Naive thymus-derived CD8-positive, alpha-beta T cell (primary cell): Measurements from ENCODE around the gene GDPD2. TPM values are rescaled to one million over a fixed set of nuclear protein-coding genes. Genes with fewer than 3 reads are reported as not detected.
"Not testable (repeated sequence)": the region's sequence is repeated elsewhere in the genome, so short reads cannot be mapped to it uniquely, and the experiment has no call there.

Source experiments
- ATAC-seq, 2 donors: fragments of 150-1000 bp; cut with Tn5 transposase in 1 of 2; sonication (Bioruptor Pico), chemical (Tn5 transposase) in 1 of 2; 1 replicate in 1 of 2; 2 replicates in 1 of 2; pipeline ENCODE4 v1.10.0; 2021; ENCODE audit warnings: mild to moderate bottlenecking in 2 of 2, moderate library complexity in 2 of 2
- POLR2A ChIA-PET: fragments of 350-600 bp; sonication (Branson Sonifier 250); formaldehyde crosslinking; loops from one replicate; lab custom pipeline; 2021; ENCODE audit warnings: antibody characterized with exemption; lab: Charles Lee
- DNase-seq, 10 donors: peaks; one replicate each; pipeline versions ENCODE4 v3.0.0 to v3.0.0-alpha.2; 2020 to 2022
- H3K27ac Mint-ChIP-seq, 10 donors: one replicate each; pipeline ENCODE4 v1.8.0; 2020 to 2022; ENCODE audit warnings: mild to moderate bottlenecking in 10 of 10, mixed read lengths in 10 of 10, moderate library complexity in 4 of 10, inconsistent platforms in 1 of 10
- H3K27me3 Mint-ChIP-seq, 5 donors: one replicate each; pipeline ENCODE4 v1.8.0; 2021 to 2022; ENCODE audit warnings: mixed read lengths in 5 of 5
- H3K36me3 Mint-ChIP-seq, 3 donors: one replicate each; pipeline ENCODE4 v1.8.0; 2020 to 2022; ENCODE audit warnings: mixed read lengths in 3 of 3, mild to moderate bottlenecking in 2 of 3, inconsistent platforms in 1 of 3
- H3K4me1 Mint-ChIP-seq, 4 donors: one replicate each; pipeline ENCODE4 v1.8.0; 2021 to 2022; ENCODE audit warnings: mixed read lengths in 4 of 4
- H3K4me3 Mint-ChIP-seq, 10 donors: one replicate each; pipeline ENCODE4 v1.8.0; 2020 to 2022; ENCODE audit warnings: mild to moderate bottlenecking in 10 of 10, mixed read lengths in 10 of 10, moderate library complexity in 6 of 10, inconsistent platforms in 1 of 10
- H3K9me3 Mint-ChIP-seq, 9 donors: one replicate each; pipeline ENCODE4 v1.8.0; 2020 to 2022; ENCODE audit warnings: mixed read lengths in 9 of 9, mild to moderate bottlenecking in 3 of 9, inconsistent platforms in 1 of 9, moderate library complexity in 1 of 9
- polyA plus RNA-seq, 3 donors: library from polyadenylated mRNA; unstranded; fragments of 300-500 nt; fragmentation: Illumina TruSeq; gene quantifications; one replicate each; pipeline ENCODE4 v1.2.3, GENCODE V29; 2021
- total RNA-seq, 8 experiments: library from RNA in 2 of 8; stranded (reverse) in 2 of 8; gene quantifications; one replicate each; pipeline ENCODE4 v1.2.3 and lab custom pipeline; 2021 to 2026

GDPD2 gene, protein sequence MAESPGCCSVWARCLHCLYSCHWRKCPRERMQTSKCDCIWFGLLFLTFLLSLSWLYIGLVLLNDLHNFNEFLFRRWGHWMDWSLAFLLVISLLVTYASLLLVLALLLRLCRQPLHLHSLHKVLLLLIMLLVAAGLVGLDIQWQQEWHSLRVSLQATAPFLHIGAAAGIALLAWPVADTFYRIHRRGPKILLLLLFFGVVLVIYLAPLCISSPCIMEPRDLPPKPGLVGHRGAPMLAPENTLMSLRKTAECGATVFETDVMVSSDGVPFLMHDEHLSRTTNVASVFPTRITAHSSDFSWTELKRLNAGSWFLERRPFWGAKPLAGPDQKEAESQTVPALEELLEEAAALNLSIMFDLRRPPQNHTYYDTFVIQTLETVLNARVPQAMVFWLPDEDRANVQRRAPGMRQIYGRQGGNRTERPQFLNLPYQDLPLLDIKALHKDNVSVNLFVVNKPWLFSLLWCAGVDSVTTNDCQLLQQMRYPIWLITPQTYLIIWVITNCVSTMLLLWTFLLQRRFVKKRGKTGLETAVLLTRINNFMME
- total RNA-seq = not detected
- not detected for polyA plus RNA-seq
- total RNA-seq (lab: John Stamatoyannopoulos, UW) = 0 to 0.08 (median 0) reads per million in 6 experiments

DNA sequence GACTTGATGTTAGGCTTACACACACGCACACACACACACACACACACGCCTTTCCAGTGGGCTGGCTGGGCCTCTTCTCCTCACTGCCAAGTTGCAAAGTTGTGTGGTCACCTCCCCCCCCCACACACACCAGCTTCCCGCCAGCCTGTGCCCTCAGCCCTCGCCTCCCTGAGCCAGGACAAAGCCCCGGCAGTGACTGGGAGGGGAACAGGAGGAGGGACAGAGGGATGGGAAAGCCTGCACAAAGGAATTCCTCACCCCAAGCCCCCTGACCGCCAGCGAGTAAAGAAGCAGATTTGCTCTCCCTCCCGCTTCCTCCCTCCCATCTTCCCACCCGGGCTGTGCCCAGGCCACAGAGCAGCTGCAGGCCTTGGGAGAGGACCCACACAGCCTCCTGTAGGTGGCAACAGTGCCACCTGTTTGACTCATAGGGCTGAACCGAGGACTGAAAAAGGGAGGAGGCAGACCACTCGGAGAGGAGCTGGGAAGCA lies at the start of gene GDPD2:
Gene GDPD2, plus strand, starts transcription at position 464 of the 491 bp plus-strand sequence. CDS start 1,671 bp downstream, outside the sequence.
- ATAC-seq (peak in 1 of 2 donors; percentile 30), DNase-seq (no peak)
- H3K27me3 Mint-ChIP-seq = peaks cover 0 to 7% (median 4%) of the 10 kb centered on the region in 5 donors
- H3K27ac Mint-ChIP-seq = peak within 1 kb of the TSS in 1 of 10 donors; percentile 40
- H3K9me3 Mint-ChIP-seq = peaks cover 0 to 4% (median 0%) of the 10 kb centered on the region in 9 donors
- H3K4me1 Mint-ChIP-seq = no peaks in the 10 kb centered on the region
- POLR2A ChIA-PET = interaction anchor here (0.6 kb wide), 1 partner anchor 99 kb away, joined by 3 read pairs; no protein-coding TSS in a partner anchor
- H3K4me3 Mint-ChIP-seq = no peak within 1 kb of the TSS
- H3K36me3 Mint-ChIP-seq = no peaks in the 10 kb centered on the region

DNA sequence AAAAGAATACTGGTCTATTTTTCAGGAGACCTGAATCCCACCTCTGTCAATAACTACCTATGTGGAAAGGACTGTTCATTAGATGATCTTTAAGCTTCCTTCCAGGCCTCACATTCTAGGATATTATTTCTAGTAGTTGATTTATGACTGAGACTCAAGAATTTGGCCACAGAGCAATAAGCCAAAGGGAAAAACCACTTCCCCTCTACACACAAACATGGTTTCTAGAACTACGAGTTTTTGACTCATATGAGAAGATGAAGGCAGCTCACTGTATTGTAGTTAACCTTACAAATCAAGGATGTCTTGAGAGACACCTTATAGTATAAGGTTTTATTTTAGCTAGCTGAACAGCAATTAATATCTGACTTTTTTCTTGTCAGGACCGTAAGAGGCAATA lies 36.9 kb upstream of the GDPD2 start:
- Mint-ChIP-seq H3K4me1 (peaks cover 0 to 1% (median 0%) of the 10 kb centered on the region in 4 donors), H3K9me3 (no peaks in the 10 kb centered on the region), H3K27me3 (no peaks in the 10 kb centered on the region), H3K36me3 (no peaks in the 10 kb centered on the region), H3K4me3 (no peak overlapping the region), H3K27ac (no peak overlapping the region)
- POLR2A ChIA-PET = interaction anchor here (0.6 kb wide), 1 partner anchor 10 kb away, joined by 3 read pairs; no protein-coding TSS in a partner anchor
- no peak for DNase-seq
- ATAC-seq = no peak

- ATAC-seq = peak; percentile 95 to 97
- POLR2A ChIA-PET = interaction anchor here (0.7 to 1.6 kb wide), 2 partner anchors 30 to 34 kb away, joined by 3 to 5 read pairs; no protein-coding TSS in a partner anchor
Measured at GRCh38 chrX:70398899-70399298, 24.2 kb upstream of the GDPD2 start.

DNA sequence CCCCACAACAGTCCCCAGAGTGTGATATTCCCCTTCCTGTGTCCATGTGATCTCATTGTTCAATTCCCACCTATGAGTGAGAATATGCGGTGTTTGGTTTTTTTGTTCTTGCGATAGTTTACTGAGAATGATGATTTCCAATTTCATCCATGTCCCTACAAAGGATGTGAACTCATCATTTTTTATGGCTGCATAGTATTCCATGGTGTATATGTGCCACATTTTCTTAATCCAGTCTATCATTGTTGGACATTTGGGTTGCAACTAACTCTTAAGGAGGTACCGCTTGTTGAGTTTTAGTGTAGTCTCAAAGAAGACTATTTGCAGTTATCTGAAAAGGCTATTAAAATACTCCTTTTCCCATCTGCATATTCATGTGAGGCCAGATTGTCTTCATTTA lies 22.9 kb upstream of the GDPD2 start:
- H3K4me1 Mint-ChIP-seq, H3K9me3 Mint-ChIP-seq, H3K4me3 Mint-ChIP-seq, H3K27me3 Mint-ChIP-seq, POLR2A ChIA-PET, ATAC-seq, DNase-seq, H3K36me3 Mint-ChIP-seq: not testable (repeated sequence)
- peak overlapping the region in 3 of 10 donors; percentile 49 to 69 (median 55) for H3K27ac Mint-ChIP-seq

More at GRCh38 chrX:70398899-70399298, 24.2 kb upstream of the GDPD2 start:
- peaks cover 0 to 3% (median 0%) of the 10 kb centered on the region in 9 donors for H3K9me3 Mint-ChIP-seq
- peak overlapping the region in 8 of 10 donors; percentile 8 to 66 (median 44) for H3K4me3 Mint-ChIP-seq
- H3K36me3 Mint-ChIP-seq = no peaks in the 10 kb centered on the region
- H3K27ac Mint-ChIP-seq = peak overlapping the region; percentile 82 to 98 (median 92)
- DNase-seq = peak in 6 of 10 donors; percentile 14 to 64 (median 42)
- no peaks in the 10 kb centered on the region for H3K27me3 Mint-ChIP-seq
- H3K4me1 Mint-ChIP-seq = peaks cover 0 to 9% (median 2%) of the 10 kb centered on the region in 4 donors

DNA sequence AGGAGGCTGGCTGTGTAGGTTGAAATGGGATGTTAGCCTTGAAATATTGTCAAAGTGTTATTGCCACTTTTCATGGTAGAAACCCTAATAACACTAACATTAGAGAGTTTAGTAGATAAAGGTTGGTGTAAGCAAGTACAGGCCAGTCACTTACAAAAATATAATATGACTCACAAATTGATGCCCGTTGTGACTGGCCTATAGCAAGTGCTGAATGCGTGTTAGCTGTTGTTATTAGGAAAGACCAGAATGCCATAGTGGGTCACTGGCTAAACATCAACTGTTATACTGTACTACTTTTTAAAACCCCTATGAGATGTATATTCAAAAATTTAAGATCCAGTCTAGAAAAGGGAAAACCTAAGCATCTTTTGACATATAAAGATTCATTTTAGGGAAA lies 20.4 kb upstream of the GDPD2 start:
- Mint-ChIP-seq H3K4me1 (peaks cover 0 to 9% (median 2%) of the 10 kb centered on the region in 4 donors), H3K27ac (peak overlapping the region in 1 of 10 donors; percentile 11), H3K4me3 (no peak overlapping the region), H3K36me3 (no peaks in the 10 kb centered on the region), H3K27me3 (no peaks in the 10 kb centered on the region), H3K9me3 (no peaks in the 10 kb centered on the region)
- DNase-seq = no peak
- no peak for ATAC-seq
- POLR2A ChIA-PET = no interaction called here

DNA sequence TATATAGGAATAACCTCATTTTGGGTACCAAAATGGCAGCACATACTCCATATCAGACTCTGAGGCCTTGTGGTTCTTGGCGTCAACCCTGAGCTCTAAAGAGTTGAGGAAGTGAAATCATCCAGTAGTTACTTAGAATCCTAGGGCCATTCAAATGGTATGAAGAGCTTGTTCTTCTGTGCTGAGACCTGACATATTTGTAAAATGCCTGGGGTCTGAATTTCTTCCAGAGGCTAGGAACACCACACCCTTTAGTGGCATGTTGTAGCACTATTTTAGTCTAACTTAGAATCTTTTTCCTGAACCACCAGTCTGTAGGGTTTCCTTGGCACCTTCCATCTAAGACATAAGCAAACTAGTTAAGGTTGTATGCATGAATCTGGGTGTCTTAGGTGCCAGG lies 18.1 kb upstream of the GDPD2 start:
- Mint-ChIP-seq H3K27me3 (no peaks in the 10 kb centered on the region), H3K4me1 (no peaks in the 10 kb centered on the region), H3K27ac (no peak overlapping the region), H3K4me3 (no peak overlapping the region), H3K36me3 (no peaks in the 10 kb centered on the region), H3K9me3 (no peaks in the 10 kb centered on the region)
- DNase-seq (no peak), ATAC-seq (no peak)
- POLR2A ChIA-PET = no interaction called here

DNA sequence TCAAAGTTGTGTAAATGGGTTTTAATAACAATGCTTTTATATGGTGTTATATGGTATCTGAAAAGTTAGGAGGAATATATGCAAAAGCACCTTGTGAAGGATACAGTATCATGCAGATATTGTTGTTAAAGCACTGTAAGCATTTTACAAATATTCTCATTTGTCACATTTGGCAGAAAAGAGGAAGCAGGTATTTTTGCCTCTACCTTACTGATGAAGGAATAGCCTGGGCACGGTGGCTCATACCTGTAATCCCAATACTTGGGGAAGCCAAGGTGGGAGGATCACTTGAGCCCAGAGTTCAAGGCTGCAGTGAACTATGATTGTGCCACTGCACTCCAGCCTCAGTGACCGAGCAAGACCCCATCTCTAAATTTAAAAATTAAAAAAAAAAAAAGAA lies 12.2 kb upstream of the GDPD2 start:
- H3K9me3 Mint-ChIP-seq = no peaks in the 10 kb centered on the region
- no peak overlapping the region for H3K4me3 Mint-ChIP-seq
- no peak for ATAC-seq
- DNase-seq = no peak
- no peaks in the 10 kb centered on the region for H3K27me3 Mint-ChIP-seq
- no peaks in the 10 kb centered on the region for H3K36me3 Mint-ChIP-seq
- POLR2A ChIA-PET = no interaction called here
- no peak overlapping the region for H3K27ac Mint-ChIP-seq
- no peaks in the 10 kb centered on the region for H3K4me1 Mint-ChIP-seq

GRCh38 chrX:70411475-70411874 lies 11.6 kb upstream of the GDPD2 start:
- DNase-seq (no peak), ATAC-seq (no peak)
- no peaks in the 10 kb centered on the region for H3K36me3 Mint-ChIP-seq
- no peak overlapping the region for H3K27ac Mint-ChIP-seq
- POLR2A ChIA-PET = no interaction called here
- H3K4me1 Mint-ChIP-seq = no peaks in the 10 kb centered on the region
- no peaks in the 10 kb centered on the region for H3K9me3 Mint-ChIP-seq
- no peaks in the 10 kb centered on the region for H3K27me3 Mint-ChIP-seq
- H3K4me3 Mint-ChIP-seq = no peak overlapping the region

GRCh38 chrX:70421618-70422017 lies 1.5 kb upstream of the GDPD2 start:
- no peak overlapping the region for H3K4me3 Mint-ChIP-seq
- no peak overlapping the region for H3K27ac Mint-ChIP-seq
- DNase-seq (no peak), ATAC-seq (no peak)
- no peaks in the 10 kb centered on the region for H3K36me3 Mint-ChIP-seq
- peaks cover 0 to 7% (median 4%) of the 10 kb centered on the region in 5 donors for H3K27me3 Mint-ChIP-seq
- H3K4me1 Mint-ChIP-seq = no peaks in the 10 kb centered on the region
- POLR2A ChIA-PET = no interaction called here
- peaks cover 0 to 4% (median 0%) of the 10 kb centered on the region in 9 donors for H3K9me3 Mint-ChIP-seq

GRCh38 chrX:70423936-70424675 lies 992 bp downstream of the GDPD2 start:
- POLR2A ChIA-PET = no interaction called here
- Mint-ChIP-seq H3K36me3 (no peaks in the 10 kb centered on the region), H3K4me3 (no peak overlapping the region), H3K9me3 (peaks cover 0 to 4% (median 0%) of the 10 kb centered on the region in 9 donors), H3K4me1 (no peaks in the 10 kb centered on the region), H3K27me3 (peaks cover 0 to 8% (median 4%) of the 10 kb centered on the region in 5 donors), H3K27ac (no peak overlapping the region)
- DNase-seq (no peak), ATAC-seq (no peak)

GRCh38 chrX:70424801-70425200 lies 1.7 kb downstream of the GDPD2 start:
- no peak for ATAC-seq
- no peaks in the 10 kb centered on the region for H3K36me3 Mint-ChIP-seq

More at GRCh38 chrX:70424801-70425200, 1.7 kb downstream of the GDPD2 start:
- Mint-ChIP-seq H3K27me3 (peaks cover 0 to 9% (median 4%) of the 10 kb centered on the region in 5 donors), H3K27ac (peak overlapping the region in 1 of 10 donors; percentile 34), H3K4me3 (no peak overlapping the region), H3K4me1 (no peaks in the 10 kb centered on the region), H3K9me3 (peaks cover 0 to 4% (median 0%) of the 10 kb centered on the region in 9 donors)
- DNase-seq = no peak
- POLR2A ChIA-PET = no interaction called here
